Glutamatergic neuron (in vitro differentiated cells): ENCODE data around the gene FOSL2. TPM values are rescaled to one million over a fixed set of nuclear protein-coding genes. Genes with fewer than 3 reads are reported as not detected.

Experiments used
- DNase-seq: peaks from one replicate; pipeline ENCODE4 v3.0.0; 2022
- H3K27ac Mint-ChIP-seq: one replicate; pipeline ENCODE4 v1.8.0; 2020; ENCODE audit warnings: mild to moderate bottlenecking, mixed read lengths, inconsistent platforms; ENCODE audit not compliant: unreplicated experiment
- H3K27me3 Mint-ChIP-seq: one replicate; pipeline ENCODE4 v1.8.0; 2020; ENCODE audit warnings: mild to moderate bottlenecking, moderate library complexity, mixed read lengths, inconsistent platforms; ENCODE audit not compliant: unreplicated experiment
- H3K36me3 Mint-ChIP-seq: one replicate; pipeline ENCODE4 v1.8.0; 2020; ENCODE audit warnings: mild to moderate bottlenecking, mixed read lengths, inconsistent platforms; ENCODE audit not compliant: unreplicated experiment
- H3K4me1 Mint-ChIP-seq: one replicate; pipeline ENCODE4 v1.8.0; 2020; ENCODE audit warnings: mild to moderate bottlenecking, low read depth, mixed read lengths, inconsistent platforms; ENCODE audit not compliant: unreplicated experiment
- H3K4me3 Mint-ChIP-seq: one replicate; pipeline ENCODE4 v1.8.0; 2020; ENCODE audit warnings: mild to moderate bottlenecking, mixed read lengths, inconsistent platforms; ENCODE audit not compliant: unreplicated experiment
- H3K9me3 Mint-ChIP-seq: one replicate; pipeline ENCODE4 v1.8.0; 2020; ENCODE audit warnings: mild to moderate bottlenecking, moderate library complexity, mixed read lengths, inconsistent platforms; ENCODE audit not compliant: unreplicated experiment
- CTCF ChIP-seq: fragments of 200-600 bp; sonication (generic); IDR thresholded peaks from one replicate; pipeline ENCODE4 v1.5.0; 2021; ENCODE audit not compliant: partially characterized antibody, unreplicated experiment
- total RNA-seq: library from RNA; stranded (reverse); fragmentation: NEBNext Ultra II Directional; extraction: Animal tissue kit (Norgen Biotek cat#: 25700); gene quantifications from one replicate; pipeline ENCODE4 v1.2.1, GENCODE V29; 2021; ENCODE audit not compliant: unreplicated experiment

Gene FOSL2
- total RNA-seq, 1 donor from 2014 or later, result 2.6 TPM

- Mint-ChIP-seq H3K9me3 (peaks cover 4% of the 10 kb centered on the region), H3K27me3 (peaks cover 4% of the 10 kb centered on the region), H3K4me1 (no peaks in the 10 kb centered on the region), H3K27ac (no peak overlapping the region), H3K4me3 (no peak overlapping the region), H3K36me3 (no peaks in the 10 kb centered on the region)
- DNase-seq, result no peak
- no peak for TF ChIP-seq CTCF
Measured at GRCh38 chr2:28356095-28356911, 36.4 kb upstream of the FOSL2 start.

- Mint-ChIP-seq H3K4me1 (no peaks in the 10 kb centered on the region), H3K36me3 (no peaks in the 10 kb centered on the region), H3K9me3 (peaks cover 4% of the 10 kb centered on the region), H3K4me3 (no peak overlapping the region), H3K27ac (no peak overlapping the region), H3K27me3 (peaks cover 4% of the 10 kb centered on the region)
- TF ChIP-seq CTCF, result no peak
- DNase-seq, result no peak
Measured at GRCh38 chr2:28357055-28357454, 35.6 kb upstream of the FOSL2 start.

GRCh38 chr2:28357948-28358667, 34.5 kb upstream of the FOSL2 start:
- peaks cover 5% of the 10 kb centered on the region for H3K9me3 Mint-ChIP-seq
- H3K4me1 Mint-ChIP-seq, result no peaks in the 10 kb centered on the region
- no peak for TF ChIP-seq CTCF
- no peak for DNase-seq
- H3K36me3 Mint-ChIP-seq, result no peaks in the 10 kb centered on the region
- H3K27me3 Mint-ChIP-seq, result peaks cover 4% of the 10 kb centered on the region
- no peak overlapping the region for H3K4me3 Mint-ChIP-seq
- no peak overlapping the region for H3K27ac Mint-ChIP-seq

GRCh38 chr2:28358668-28359201, 33.9 kb upstream of the FOSL2 start:
- Mint-ChIP-seq H3K27me3 (peaks cover 4% of the 10 kb centered on the region), H3K36me3 (no peaks in the 10 kb centered on the region), H3K4me3 (no peak overlapping the region), H3K9me3 (peaks cover 5% of the 10 kb centered on the region), H3K4me1 (no peaks in the 10 kb centered on the region), H3K27ac (no peak overlapping the region)
- TF ChIP-seq CTCF, result no peak
- no peak for DNase-seq
